ENCODE results near the gene NR5A2. TPM values are rescaled to one million over a fixed set of nuclear protein-coding genes. Genes with fewer than 3 reads are reported as not detected.
A peak's percentile ranks its signal among the peaks of the same experiment; 100 is the strongest.

The NR5A2 gene
- 0.14 TPM in 1 of 2 replicates, not detected in the other for total RNA-seq (2014; rRNA removed; shearing (Covaris generic); ENCODE audit: low replicate concordance)

GRCh38 chr1:200027264-200027823, at the start of gene NR5A2:
TSS of gene NR5A2 (plus strand) at chr1:200027710. CDS start at chr1:200027848, 138 bp downstream.
- DNase-seq (ENCODE audit: low read depth), result peak; percentile 16
- in situ Hi-C loops (cut with HindIII; ENCODE audit: low pct_unique_long_range_greater_than_20kb, low sequenced_read_pairs), result no loop called here

DNA sequence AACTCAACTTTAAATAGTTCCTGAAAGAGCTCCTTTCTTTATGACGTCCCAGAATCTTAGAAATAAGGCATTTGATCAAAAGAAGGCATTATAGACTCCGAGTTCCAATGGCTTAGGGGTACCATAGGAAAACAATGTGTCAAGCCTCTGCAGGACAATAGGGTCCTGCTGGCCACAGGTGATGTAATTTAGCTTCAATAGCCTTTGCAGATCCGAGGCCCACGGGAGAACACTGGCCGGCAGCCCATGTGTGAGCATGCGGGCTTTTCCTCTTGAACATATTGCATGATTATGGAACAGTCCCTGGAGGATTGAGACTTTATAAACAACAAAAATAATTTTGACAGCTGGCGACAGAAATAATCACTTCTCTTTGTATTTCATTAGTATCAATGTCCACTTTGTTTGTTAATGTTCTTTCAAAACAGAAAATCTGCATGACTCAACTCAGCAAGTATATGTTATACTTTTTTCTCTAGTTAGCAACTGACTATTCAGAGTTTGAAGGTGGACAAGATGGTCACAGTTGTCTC, 49.0 kb upstream of the NR5A2 start:
- in situ Hi-C loops (cut with HindIII; ENCODE audit: low pct_unique_long_range_greater_than_20kb, low sequenced_read_pairs), result no loop called here
- DNase-seq (ENCODE audit: low read depth), result no peak

- no peak for DNase-seq (ENCODE audit: low read depth)
- in situ Hi-C loops (cut with HindIII; ENCODE audit: low pct_unique_long_range_greater_than_20kb, low sequenced_read_pairs), result no loop called here
Observed at GRCh38 chr1:199979071-199979470, 48.4 kb upstream of the NR5A2 start.

- in situ Hi-C loops (cut with HindIII; ENCODE audit: low pct_unique_long_range_greater_than_20kb, low sequenced_read_pairs), result no loop called here
- DNase-seq (ENCODE audit: low read depth), result no peak
Observed at GRCh38 chr1:199981584-199981983, 45.9 kb upstream of the NR5A2 start.

GRCh38 chr1:199982606-199983005, 44.9 kb upstream of the NR5A2 start:
- DNase-seq (ENCODE audit: low read depth), result no peak
- in situ Hi-C loops (cut with HindIII; ENCODE audit: low pct_unique_long_range_greater_than_20kb, low sequenced_read_pairs), result no loop called here

DNA sequence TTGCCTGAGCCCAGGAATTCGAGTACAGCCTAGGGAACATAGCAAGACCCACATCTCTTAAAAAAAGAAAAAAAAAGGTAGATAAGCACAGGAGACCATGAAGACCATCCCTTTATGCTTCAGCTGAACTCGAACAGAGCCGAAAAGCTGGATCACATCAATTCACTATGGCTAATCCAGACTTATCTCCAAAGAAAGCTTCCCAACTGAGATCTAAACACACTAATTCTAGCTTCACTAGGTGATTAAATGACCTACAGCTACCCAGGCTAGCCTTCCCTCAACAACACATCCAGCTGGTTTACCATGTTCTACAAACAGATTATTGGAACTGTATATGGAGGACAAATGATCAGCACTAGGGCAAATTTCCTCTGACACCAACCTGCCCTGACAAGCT, 44.0 kb upstream of the NR5A2 start:
- no peak for DNase-seq (ENCODE audit: low read depth)
- in situ Hi-C loops (cut with HindIII; ENCODE audit: low pct_unique_long_range_greater_than_20kb, low sequenced_read_pairs), result no loop called here

DNA sequence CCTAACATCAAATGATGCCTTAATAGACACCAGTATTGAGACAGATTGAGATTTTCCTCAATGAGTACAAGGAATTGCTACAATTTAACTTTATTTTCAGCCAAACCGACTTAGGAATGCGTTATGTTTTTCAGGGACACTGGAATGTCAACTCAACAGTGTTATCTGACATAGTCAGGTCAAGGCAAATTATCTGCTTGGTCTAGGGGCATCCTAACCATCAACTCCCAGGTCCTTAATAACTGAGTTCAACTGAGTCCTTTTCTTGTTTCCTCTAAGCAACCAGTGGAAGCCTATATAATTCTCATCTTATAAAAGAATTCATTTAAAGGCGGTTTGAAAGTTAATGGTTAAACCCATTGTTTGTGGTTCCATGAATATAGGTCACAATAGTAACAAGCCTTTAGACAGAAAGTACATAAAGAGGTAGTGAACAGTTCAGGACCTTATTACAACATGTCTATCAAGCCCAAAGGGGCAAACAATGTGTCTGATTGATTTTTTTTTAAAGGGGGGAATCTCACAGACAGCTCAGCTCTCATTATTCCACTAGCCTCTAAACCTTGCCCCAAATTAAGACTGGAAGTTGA, 32.3 kb upstream of the NR5A2 start:
- in situ Hi-C loops (cut with HindIII; ENCODE audit: low pct_unique_long_range_greater_than_20kb, low sequenced_read_pairs), result no loop called here
- DNase-seq (ENCODE audit: low read depth), result peak; percentile 25

GRCh38 chr1:200005165-200005564, 22.3 kb upstream of the NR5A2 start:
- DNase-seq (ENCODE audit: low read depth), result no peak
- in situ Hi-C loops (cut with HindIII; ENCODE audit: low pct_unique_long_range_greater_than_20kb, low sequenced_read_pairs), result no loop called here

- no peak for DNase-seq (ENCODE audit: low read depth)
- in situ Hi-C loops (cut with HindIII; ENCODE audit: low pct_unique_long_range_greater_than_20kb, low sequenced_read_pairs), result no loop called here
Observed at GRCh38 chr1:200006711-200007110, 20.8 kb upstream of the NR5A2 start.

DNA sequence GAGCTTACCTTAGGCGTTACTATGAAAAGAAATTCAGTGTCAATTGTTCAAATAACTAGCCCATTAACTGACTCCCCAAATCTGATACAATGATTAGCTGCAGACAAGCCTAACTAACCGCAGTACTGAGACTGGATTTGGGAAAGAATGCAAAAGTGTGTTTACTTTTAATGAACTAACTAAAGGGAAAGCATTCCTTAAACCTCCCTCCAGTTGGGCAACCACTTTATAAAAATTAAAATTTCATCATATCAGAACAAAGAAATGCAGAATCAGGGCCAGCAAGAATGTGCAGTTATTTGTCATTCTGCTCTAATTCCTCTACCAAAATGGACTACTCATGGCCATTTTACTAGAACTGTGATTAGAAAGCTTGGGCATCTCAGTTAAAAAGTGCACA, 11.7 kb upstream of the NR5A2 start:
- in situ Hi-C loops (cut with HindIII; ENCODE audit: low pct_unique_long_range_greater_than_20kb, low sequenced_read_pairs), result no loop called here
- no peak for DNase-seq (ENCODE audit: low read depth)

DNA sequence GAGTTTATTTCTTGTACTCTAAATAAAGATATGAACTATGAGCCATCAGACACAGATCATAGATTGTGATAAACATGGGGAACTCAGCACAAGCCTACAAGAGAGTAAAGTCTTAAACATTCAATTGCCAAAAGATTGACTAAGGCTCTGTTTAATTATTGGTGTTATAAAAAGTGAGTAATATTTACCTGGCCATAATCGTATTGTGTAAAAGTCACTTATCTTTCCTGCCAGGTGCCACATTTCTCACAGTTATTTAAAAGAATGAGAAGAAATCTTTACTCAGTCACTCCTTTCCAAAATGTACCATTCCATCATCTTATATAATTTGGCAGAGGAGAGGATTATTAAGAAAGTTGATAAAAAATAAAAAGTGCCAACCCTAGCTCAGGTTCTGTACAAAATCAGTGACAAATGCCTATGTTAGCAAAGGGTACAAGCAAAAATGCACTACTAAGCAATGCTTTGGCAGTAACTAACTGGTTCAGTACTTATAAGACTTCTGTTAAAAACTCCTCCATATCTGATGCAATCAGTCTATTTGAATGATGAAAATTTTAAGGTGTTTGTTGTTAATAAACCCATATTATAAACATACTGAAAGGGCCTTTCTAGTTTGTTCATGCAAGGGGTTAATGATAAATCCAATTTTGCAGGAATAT, 5.8 kb upstream of the NR5A2 start:
- in situ Hi-C loops (cut with HindIII; ENCODE audit: low pct_unique_long_range_greater_than_20kb, low sequenced_read_pairs), result no loop called here
- DNase-seq (ENCODE audit: low read depth), result no peak

DNA sequence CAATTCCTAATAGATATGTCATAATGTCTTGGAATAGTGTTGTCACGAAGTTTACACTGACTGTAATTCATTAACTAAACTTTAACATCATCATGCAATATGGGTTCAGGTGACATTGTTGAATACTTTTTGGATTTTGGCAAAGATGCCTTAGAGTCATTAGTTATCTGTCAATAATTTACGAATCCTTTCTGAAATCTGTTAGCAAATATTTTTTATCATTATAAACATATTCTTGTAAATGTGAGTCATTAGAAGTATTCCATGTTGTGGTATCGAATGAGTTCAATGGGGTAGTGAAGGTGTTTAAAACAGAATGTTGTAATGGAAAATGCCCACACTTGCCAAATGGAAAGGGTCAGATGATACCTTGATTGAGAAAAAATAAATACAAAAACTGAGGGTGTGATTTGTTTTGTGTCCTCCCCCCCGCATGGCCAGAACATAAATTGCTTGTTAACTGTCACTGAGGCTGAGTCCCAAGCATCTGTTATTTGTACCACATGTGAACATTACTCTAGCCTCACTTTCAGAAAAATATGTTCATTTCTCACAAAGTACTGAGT, 5.2 kb upstream of the NR5A2 start:
- peak; percentile 78 for DNase-seq (ENCODE audit: low read depth)
- in situ Hi-C loops (cut with HindIII; ENCODE audit: low pct_unique_long_range_greater_than_20kb, low sequenced_read_pairs), result no loop called here

- DNase-seq (ENCODE audit: low read depth), result no peak
- in situ Hi-C loops (cut with HindIII; ENCODE audit: low pct_unique_long_range_greater_than_20kb, low sequenced_read_pairs), result no loop called here
Observed at GRCh38 chr1:200028586-200029034, 1.1 kb downstream of the NR5A2 start.

- DNase-seq (ENCODE audit: low read depth), result no peak
- in situ Hi-C loops (cut with HindIII; ENCODE audit: low pct_unique_long_range_greater_than_20kb, low sequenced_read_pairs), result no loop called here
Observed at GRCh38 chr1:200029035-200029821, 1.7 kb downstream of the NR5A2 start.

- in situ Hi-C loops (cut with HindIII; ENCODE audit: low pct_unique_long_range_greater_than_20kb, low sequenced_read_pairs), result no loop called here
- DNase-seq (ENCODE audit: low read depth), result no peak
Observed at GRCh38 chr1:200029822-200030152, 2.3 kb downstream of the NR5A2 start.

- in situ Hi-C loops (cut with HindIII; ENCODE audit: low pct_unique_long_range_greater_than_20kb, low sequenced_read_pairs), result no loop called here
- no peak for DNase-seq (ENCODE audit: low read depth)
Observed at GRCh38 chr1:200030791-200031190, 3.3 kb downstream of the NR5A2 start.

DNA sequence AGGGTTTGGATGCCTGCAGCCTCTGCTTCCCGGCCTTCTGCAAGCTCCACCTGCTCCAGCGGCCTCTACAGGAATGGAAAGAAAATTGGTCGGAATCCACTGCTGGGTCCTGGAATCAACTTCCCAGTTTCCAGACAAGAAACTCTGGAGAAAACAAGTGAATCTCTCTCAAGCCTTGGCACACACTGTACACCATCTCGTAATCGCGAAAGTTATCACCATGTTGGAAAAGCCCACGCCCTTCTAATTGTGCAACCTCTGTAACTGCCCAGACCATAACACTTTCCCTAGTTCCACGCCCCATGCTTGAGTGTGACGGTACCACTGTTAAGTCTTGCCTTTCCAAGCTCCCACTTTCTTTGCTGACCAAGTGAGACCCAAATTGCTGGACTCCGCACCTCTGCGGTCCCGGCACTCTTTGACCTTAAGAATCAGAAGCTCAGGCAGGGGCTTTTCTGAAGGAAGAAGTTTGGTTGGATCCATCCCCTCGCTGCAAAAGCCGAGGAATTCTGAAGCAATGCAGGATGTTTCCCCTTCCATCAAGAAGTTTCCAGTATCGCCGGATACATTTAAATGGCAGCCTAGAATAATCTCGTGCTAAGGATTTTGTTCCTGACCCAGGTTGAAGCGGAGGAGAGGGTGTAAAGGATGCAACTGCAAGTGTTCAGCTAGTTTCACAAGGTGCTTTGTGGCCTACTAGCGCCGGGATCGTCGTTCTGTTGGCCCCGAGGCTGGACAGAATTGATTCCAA, 6.2 kb downstream of the NR5A2 start:
- in situ Hi-C loops (cut with HindIII; ENCODE audit: low pct_unique_long_range_greater_than_20kb, low sequenced_read_pairs), result no loop called here
- DNase-seq (ENCODE audit: low read depth), result no peak

DNA sequence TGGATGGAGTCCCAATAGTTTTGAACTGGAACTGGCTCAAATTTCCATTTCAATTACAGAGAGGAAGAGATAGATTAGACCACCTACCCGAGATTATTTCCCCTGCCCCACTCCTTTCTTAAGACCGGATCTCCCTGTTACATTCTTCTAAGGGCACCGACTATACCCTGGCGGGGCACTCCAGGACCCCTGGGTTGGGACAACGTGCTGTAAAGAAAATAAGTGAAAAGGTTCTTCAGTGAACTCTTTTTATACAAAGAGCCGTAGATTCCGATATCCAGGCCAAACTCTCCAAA, 6.7 kb downstream of the NR5A2 start:
- DNase-seq (ENCODE audit: low read depth), result no peak
- in situ Hi-C loops (cut with HindIII; ENCODE audit: low pct_unique_long_range_greater_than_20kb, low sequenced_read_pairs), result no loop called here
